ELR (cell line): ENCODE results near the gene RIC3.
A peak's percentile ranks its signal among the peaks of the same experiment; 100 is the strongest.

Experiments used
- DNase-seq: peaks from one replicate; pipeline ENCODE4 v3.0.0-alpha.2; 2015; ENCODE audit warnings: low read depth

The RIC3 gene

DNA sequence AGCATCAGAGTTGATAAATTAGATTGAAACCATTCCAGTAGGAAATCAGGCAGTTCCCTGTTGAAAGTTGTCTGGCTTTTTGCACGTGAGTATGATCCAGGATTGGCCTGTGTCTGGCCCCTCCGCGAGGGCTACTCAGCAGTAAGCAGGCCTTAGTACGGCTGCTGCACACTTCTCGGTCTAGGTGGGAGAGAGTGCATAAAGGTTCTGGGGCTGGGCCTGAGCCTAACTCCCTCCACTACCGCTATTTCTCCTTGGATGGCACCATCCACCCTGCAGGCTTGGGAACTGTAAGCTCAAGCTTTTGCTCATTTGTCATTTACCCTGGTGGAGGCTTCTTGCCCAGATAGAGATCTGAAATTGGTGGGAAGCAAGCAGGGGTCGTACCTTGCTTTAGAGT is 65.9 kb downstream of the RIC3 start:
- no peak for DNase-seq

DNA sequence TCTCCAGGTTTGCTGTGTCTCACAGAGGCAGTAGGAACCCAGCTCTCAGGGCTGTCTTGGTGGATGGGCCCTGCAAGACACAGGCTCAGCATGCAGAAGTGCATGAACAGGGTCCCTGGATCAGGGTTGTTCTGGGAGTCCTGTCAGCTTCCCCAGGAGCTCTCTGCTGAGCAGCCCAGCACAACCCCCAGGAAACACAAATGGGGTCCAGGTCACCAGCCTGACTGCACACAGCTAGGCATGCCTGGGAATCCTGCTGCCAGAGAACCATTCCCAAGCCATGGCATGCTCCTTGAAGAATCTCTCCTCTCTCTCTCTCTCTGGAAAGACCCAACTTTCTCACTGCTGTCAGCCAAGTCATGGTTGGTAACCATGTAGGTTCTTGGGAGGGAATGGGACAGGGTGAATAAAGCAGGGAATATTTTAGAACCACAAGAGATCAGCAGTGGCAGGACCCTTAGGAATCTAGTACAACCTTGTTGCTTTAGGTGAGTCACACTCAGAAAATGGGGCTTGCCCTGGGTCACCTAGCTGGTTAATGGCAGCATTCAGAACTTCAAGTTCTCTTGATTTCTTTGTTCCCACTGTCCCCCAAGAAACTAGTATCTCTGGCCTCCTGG is 66.4 kb downstream of the RIC3 start:
- no peak for DNase-seq

DNA sequence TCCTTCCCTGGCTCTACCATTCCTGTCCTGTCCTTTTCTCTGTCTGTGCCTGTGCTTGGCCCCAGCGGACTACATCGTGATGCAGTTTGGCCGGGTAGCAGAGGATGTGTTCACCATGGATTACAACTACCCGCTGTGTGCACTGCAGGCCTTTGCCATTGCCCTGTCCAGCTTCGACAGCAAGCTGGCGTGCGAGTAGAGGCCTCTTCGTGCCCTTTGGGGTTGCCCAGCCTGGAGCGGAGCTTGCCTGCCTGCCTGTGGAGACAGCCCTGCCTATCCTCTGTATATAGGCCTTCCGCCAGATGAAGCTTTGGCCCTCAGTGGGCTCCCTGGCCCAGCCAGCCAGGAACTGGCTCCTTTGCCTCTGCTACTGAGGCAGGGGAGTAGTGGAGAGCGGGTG is 67.4 kb downstream of the RIC3 start:
- no peak for DNase-seq

DNA sequence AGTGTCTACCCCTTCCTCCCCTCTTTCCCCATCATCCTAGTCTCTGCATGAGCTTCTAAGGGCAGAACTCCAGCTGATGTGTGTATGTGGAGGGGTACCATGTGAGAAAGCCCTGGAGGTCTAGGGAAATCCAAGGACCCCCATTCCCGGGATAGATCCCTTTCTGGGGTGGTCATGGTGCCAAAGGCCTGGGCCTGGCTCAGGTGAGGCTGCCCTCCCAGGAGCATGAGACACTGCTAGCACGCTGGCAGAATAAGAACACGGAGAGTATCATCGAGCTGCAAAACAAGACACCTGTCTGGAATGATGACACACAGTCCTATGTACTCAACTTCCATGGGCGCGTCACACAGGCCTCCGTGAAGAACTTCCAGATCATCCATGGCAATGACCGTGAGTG is 68.2 kb downstream of the RIC3 start:
- no peak for DNase-seq

DNA sequence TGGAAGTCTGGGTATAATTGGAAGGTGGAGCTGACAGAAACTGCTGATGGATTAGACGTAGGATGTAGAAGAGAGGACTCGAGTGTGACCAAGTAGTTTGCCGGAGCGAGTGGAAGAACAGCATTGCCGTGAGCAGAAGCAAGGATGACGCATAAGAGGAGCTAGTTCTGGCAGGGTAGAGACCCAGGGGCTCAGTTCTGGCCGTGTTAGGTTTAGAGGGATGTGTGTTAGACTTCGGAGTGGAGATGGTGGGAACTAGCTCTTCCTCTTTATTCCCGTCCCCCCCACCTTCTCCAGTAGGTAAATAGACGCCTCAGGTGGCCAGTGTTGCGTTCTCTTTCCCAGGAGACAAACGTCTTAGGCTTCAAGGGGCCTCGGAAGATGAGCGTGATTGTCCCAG is 68.7 kb downstream of the RIC3 start:
- no peak for DNase-seq

DNA sequence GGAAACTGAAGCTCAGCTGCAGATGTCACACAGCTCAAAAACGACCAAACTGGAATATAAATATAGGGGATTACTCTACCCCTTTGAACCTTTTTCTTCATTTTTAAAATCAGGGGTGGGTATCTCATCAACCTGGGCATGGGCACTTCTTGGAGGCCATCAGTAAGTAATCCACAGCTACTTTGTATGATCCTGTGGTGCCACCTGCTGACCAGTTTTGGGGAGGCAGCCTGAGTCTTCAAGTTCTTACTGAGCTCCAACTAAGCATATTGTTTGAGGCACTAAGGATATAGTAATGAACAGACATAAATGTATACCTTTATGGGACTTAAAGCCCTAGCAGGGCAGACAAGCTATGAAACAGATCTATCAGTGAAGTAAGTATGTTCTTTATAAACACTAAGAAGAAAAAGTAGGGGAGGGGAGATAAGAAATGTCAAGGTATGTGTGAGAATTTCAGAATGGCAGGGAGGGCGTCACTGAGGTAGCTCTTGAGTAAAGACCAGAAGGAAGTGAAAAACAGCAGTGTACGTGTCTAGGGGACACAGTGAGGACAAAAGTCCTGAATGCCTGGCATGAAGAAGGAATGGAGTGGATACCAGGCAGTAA is 69.4 kb downstream of the RIC3 start:
- peak; percentile 75 for DNase-seq

DNA sequence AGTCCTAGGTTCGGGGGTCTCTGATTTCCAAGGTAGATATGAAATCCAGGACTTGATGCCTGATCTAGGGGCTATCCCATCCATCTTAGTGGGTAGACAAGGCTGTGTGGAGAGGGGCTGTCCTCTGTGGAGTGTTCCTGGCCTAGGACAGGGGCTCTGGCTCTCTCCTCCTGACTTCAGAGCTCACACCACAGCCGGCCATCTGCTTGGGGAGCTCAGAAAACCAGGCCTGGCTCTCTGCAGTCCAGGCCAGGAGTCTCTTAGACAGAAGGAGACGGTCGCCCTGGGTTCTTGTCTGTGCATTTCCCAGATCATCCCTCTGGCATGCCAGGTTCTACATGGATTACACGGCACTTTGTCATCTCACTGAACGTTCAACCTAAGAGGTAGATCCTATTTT is 69.9 kb downstream of the RIC3 start:
- DNase-seq: peak; percentile 19

DNA sequence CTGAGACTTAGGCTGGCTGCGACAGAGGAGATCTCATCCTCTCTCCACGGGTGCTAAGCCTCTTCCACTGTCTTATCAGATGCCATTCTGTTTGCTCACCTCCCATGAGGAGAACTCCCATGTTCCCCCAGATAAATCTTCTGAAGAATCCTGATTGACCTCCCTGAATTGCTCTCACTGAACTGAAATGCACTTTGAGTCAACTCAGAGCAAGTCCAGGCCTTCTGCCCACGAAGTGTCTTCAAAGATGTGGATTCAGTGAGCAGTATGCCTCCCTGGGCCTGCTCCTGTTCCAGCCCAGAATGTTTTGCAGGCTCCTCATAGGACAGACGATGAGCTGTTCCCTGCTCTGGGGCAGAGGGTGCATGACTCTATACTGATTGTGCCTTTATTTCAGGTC is 70.5 kb downstream of the RIC3 start:
- DNase-seq: peak; percentile 46

DNA sequence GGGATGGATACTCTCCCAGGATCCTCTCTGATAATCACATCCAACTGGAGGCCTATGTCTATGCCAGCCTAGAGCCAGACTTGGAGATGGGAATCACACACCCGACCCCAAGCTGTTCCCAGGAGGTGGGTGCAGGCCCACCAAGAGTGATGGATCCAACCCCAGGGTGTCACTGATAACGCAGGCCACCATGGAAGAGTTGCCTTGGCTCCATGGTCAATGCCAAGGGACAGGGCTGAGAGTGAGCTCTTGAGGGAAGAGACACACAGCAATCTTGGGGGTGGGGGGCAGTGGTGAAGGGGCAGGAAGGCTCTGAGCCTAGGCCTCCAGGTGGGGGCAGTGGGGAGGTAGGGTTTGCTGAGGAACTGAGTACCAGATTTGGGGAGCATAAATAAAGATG is 70.9 kb downstream of the RIC3 start:
- DNase-seq: no peak

DNA sequence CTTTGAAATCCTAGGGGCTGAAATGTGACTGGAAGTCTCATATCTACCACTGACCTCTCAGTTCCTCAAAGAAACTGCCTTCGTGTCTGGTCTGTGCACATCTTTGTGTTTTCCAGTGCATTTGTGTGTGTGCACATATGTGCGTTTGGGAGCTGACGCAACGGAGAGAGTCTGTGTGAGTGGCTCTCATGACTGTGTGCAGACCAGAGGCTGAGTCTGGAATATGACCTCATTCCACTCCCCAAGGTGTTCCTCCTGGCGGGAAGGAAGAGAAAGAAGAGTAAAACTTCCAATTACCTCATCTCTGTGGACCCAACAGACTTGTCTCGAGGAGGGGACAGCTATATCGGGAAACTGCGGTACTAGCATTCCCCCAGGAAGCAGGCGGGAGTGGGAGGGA is 71.4 kb downstream of the RIC3 start:
- no peak for DNase-seq

DNA sequence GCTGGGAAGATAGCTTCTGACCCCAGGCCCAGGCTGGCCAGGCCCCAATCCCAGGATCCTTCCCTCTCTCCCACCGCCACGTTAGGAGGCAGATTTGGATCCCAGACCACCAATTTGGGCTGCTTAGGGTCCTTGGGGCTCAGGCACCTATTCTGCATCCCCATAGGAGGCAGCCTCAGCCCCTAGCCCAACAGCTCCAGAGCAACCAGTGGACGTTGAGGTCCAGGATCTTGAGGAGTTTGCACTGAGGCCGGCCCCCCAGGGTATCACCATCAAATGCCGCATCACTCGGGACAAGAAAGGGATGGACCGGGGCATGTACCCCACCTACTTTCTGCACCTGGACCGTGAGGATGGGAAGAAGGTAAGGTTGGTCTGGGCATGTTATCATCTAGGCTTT is 71.8 kb downstream of the RIC3 start:
- no peak for DNase-seq

DNA sequence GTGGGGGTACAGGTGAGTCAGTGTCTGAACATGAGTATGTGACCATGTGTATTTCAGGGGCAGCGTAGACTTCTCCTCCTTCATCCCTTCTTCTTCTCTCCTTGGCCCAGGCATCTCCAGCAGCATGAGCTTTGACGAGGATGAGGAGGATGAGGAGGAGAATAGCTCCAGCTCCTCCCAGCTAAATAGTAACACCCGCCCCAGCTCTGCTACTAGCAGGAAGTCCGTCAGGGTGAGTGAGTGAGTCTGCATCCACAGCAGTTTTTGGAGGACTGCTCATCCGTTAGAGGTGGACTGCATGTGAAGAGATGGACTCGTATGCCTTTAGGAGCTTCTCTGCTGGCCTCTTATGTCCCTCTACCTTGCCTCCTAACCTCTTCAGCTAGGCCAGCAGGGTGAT is 72.2 kb downstream of the RIC3 start:
- DNase-seq: no peak

DNA sequence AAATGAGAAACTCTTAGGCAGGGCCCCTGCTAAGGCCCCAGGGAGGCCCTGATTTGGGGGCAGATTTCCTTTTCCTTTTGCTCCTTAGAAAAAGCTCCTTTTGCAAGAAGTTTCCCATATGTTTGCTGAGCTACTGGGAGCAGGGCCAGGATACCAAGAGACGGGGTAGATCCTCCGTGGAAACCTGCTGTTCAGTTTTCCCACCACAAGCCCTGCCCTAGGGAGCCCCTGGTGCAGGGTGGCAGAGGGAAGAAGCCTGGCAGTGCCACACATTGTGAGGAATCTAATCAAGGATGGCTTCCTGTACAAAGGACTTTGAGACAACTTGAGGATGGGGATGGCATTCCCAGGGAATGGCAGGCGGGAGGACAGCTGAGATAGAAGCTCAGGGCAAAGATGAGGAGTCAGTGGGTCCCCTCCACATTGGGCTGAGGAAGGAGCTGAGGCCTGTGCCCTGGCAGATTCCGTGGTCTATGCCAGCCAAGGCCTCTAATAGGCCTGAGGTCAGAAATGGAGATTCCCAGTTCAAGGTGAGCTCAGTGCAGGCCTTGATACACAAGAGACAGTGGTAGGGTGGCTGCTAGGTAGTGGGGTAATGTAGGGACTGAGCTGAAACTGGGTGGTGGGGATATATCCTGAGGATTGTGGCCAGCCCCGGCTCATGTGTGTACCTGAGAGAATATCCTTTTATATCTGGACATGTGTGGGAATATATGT is 72.9 kb downstream of the RIC3 start:
- DNase-seq: no peak

DNA sequence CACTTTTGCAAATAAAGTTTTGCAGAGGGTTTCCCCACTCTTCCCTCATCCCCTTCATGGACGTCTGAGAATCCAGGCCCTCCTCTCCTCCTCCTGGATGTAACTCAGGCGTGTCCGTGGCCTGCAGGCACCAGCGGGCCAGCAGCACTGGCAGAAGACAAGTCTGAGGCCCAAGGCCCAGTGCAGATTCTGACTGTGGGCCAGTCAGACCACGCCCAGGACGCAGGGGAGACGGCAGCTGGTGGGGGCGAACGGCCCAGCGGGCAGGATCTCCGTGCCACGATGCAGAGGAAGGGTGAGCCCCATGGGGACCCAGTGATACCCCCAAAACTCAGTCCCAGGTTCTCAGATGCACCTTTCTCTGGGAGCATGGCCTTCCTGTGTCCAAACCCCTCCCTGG is 73.5 kb downstream of the RIC3 start:
- DNase-seq: no peak

DNA sequence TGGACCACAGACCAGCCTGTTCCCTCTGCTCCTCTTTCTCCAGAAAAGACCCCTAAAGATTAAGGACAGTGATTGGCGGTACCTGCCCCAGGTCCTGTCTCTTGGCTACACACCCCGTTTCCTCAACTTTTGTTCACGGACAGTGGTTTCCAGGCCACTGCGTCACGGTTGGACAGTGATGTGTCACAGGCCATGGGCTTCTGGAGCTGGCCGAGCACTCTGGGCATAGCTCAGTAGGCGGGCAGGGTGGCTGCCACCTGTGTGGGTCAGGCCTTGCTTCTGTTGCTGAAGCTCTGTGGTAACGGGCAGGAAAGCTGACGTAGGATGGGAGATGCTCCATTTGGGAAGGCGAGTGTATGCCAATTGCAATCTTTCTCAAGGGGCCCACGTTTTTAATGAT is 74.2 kb downstream of the RIC3 start:
- no peak for DNase-seq

DNA sequence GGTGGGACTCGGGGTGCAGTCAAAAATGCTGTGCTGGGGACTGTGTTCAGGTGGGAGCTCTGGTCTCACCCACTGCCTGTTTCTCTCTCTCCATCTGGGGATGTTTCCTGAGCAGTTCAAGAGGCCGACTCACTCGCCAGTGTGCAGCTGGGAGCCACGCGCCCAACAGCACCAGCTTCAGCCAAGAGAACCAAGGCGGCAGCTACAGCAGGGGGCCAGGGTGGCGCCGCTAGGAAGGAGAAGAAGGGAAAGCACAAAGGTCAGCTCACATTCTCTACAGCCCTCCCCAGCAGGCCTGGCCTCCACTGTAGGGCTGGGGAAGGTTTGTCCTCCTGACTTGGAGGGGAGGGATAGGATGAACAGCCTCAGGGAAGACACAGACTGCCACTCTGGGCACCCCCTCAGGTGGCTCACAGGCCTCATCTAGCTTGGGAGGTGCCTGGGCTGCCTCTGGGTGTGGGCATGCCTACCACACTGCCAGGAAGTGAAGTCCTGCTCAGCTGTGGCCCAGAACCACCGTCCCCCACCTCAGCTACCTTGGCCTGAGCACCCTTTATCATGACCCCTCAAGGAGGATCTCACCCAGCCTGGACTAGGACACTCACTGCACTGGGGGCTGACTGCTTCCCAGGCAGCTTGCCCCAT is 74.8 kb downstream of the RIC3 start:
- DNase-seq: no peak

DNA sequence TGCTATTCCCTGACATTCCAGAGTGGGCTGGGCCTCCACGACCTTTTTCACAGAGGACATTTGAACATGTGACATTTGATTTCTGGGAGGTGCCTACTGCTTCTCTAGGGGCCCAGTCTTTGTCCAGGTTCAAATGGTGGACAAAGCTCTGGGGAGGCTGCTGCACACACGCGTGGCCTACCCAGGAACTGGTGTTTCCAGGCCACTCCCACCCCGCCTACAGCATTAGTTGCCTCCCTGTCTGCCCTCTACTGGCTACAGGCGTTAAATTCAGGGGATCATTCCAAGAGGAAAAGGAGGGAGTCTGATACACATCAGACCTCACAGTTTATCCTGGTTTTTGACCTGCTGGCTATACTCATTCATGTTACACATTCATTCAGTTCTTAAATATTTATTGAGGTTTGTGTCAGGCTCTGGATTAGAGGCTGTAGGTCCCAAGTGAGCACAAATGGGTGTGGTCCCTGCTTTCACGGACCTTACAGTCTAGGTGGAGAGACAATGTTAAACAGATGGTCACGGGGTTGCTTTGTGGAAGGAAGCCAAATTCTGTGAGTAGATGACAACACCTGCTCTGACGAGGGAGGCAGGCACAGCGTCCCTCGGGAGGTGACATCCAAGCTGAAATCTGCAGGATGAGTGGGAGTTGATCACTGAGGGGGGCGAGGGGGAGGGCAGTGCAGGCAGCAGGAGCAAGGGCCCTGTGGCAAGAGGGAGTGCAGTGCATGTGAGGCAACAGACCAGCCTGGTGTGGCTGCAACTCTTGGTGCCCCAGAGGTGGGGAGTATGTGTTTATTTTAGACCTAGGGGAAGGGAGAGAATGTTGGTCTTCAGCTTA is 76.0 kb downstream of the RIC3 start:
- DNase-seq: peak; percentile 85

DNA sequence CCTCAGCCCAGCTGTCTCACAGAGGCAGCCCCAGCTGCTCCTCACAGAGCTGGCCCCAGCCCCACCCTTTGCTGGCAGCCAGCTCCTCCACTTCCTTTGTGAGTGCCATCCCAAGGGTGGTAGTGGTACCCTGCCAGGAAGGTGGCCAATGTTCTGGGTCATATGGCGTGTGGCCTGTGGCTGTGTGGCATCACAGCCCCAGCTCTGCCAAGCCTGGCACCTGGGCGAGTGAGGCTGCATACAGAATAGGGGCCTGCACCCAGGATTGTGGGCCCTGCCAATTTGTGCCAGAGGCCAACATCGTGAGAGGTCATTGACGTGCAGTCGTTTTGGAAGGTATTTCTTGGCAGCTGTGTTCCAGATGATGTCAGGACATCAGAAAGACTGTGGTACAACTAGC is 77.1 kb downstream of the RIC3 start:
- DNase-seq: no peak

DNA sequence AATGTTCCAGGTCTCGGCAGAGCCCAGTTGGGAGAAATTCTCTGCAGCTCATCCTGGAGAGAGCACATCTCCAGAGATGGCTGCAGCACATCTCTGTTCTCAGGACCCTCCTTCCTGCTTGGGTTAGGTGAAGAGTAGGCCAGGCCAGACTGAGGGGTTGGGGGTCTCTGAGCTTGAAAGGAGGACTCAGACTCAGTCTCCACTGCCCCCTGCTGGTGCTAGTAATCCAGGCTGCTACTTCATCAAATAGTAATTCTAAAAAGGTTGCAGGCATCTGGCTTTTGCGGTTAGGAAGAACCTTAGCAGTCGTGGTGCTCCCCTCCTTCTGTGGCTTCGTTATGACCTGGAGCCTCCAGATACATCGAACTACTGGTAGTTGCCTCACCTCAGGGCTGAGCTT is 78.1 kb downstream of the RIC3 start:
- peak; percentile 51 for DNase-seq

DNA sequence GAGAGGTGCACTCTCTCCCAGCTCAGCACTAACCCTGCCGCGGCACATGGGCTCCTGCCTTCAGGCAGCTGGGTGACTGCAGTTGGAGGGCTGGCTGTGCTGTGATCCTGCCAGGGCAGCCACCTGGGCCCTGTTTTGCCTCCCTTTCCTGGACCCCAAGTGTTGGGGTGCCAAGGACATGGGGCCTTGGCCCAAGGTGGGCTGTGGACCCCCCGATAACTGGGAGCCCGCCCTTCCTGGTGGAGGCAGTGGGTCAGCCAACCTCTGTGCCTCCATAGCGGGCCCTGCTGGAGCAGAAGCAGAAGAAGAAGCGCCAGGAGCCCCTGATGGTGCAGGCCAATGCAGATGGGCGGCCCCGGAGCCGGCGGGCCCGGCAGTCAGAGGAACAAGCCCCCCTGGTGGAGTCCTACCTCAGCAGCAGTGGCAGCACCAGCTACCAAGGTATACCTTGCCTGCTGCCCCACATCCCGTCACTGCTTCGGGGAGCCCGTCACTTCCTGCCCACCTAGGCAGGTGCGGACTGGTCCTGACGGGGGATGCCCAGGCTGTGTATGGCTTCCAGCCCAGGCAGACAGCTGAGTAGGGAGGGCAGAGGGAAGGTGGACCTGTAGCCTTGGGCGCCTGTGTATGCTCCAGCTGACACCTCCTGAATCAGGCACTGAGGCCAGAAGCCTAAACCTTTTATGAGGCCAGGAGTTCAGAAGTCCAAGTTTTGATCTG is 78.9 kb downstream of the RIC3 start:
- DNase-seq: no peak

DNA sequence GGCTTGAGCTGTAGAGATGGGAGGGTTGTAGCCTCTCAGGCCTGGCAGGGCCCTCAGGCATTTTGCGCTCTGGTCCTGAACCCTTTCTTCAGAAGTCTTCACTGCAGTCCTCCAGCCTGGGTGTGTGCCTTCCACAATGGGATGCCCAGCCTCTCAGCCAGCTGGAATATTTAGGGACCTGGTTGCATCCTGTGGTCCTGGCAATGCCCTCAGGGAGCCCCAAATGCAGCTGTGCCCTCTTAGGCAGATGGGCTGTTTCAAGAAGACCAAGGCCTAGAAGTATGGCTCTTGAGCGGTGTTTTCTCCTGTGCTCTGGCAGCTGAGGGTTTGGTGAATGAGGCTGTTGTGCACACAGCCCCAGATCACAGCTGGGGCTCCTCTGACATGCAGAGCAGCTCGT is 81.1 kb downstream of the RIC3 start:
- DNase-seq: no peak

DNA sequence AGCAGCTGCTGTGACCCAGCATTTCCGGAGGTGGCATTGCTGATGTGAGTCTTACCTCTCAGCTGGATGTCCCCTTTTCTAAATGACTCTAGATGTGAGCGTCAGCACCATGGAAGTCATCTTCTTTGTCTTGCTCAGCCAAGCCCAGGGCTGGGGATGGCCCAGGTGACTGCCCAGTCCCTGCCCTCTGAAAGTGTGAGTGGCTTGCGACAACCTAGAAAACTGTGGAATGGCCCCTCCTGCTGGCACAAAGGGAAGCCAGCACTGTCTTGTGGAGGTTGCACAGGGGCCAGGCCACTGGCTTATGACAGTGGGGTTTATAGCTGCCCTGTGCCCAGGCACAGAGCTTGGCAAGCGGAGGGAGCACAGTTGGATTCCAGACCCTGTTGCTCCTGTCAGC is 81.6 kb downstream of the RIC3 start:
- no peak for DNase-seq
